Right ventricle myocardium superior (tissue), 1 donor: ENCODE results near the gene TTLL11. TPM values are rescaled to one million over a fixed set of nuclear protein-coding genes. Genes with fewer than 3 reads are reported as not detected.

Experiments used
- ATAC-seq: fragments of 200-7000 bp; cut with Tn5 transposase; one replicate; pipeline ENCODE4 v1.9.1; 2020; ENCODE audit warnings: mild to moderate bottlenecking; ENCODE audit not compliant: poor library complexity
- DNase-seq: peaks from one replicate; pipeline ENCODE4 v3.0.0-alpha.2; 2020
- intact Hi-C: fragments of 100-400 bp; cut with DNase I; formaldehyde crosslinking; loops from one replicate; pipeline ENCODE4 v1.11.2; 2022
- microRNA-seq: library from miRNA; unstranded; fragments of <30 nt; microRNA quantifications from one replicate; pipeline ENCODE4 v1.2.0, GENCODE V29; 2020
- total RNA-seq: library from RNA; stranded (reverse); fragmentation: NEBNext Ultra II Directional; extraction: Animal tissue kit (Norgen Biotek cat#: 25700); gene quantifications from one replicate; pipeline ENCODE4 v1.2.1, GENCODE V29; 2021
- donor health status: DM: no; HTN: yes; CAD: no; lungs with severe emphysema.

The TTLL11 gene
- total RNA-seq, 1 donor from 2014 or later, result 5.0 TPM

GRCh38 chr9:121773286-121773953, 319.7 kb downstream of the TTLL11 start:
- no peak for DNase-seq
- intact Hi-C loops, result no loop called here

GRCh38 chr9:121772600-121773285, 320.4 kb downstream of the TTLL11 start:
- ATAC-seq (peak; percentile 91), DNase-seq (peak; percentile 89)
- intact Hi-C loops, result no loop called here

More at GRCh38 chr9:121773286-121773953, 319.7 kb downstream of the TTLL11 start:
- no peak for ATAC-seq

Small RNAs within 50 kb of the gene (microRNA-seq; reads per million reads assigned to microRNA genes)
- not detected for gene MIR4478

Other genes with a start within 250 kb of the TTLL11 start
- 294 TPM for gene NDUFA8, start 66.5 kb upstream of the TTLL11 start, total RNA-seq
- gene MORN5, start 66.6 kb upstream of the TTLL11 start, total RNA-seq, result not detected
- 3.4 TPM for gene LHX6, start 135.6 kb upstream of the TTLL11 start, total RNA-seq
- gene RBM18, start 171.5 kb upstream of the TTLL11 start, total RNA-seq, result 37.3 TPM
- 35.7 TPM for gene MRRF, start 171.6 kb upstream of the TTLL11 start, total RNA-seq